Trophoblast cell (in vitro differentiated cells and primary cell): ENCODE data around the gene PARD3B.

ENCODE experiments used
- DNase-seq, 2 donors: peaks; one replicate each; pipeline ENCODE4 v3.0.0-alpha.2; 2016
- H2AFZ ChIP-seq: 2 replicates; pipeline ENCODE4 v1.6.1; 2013; ENCODE audit warnings: low read length, moderate library complexity, mild to moderate bottlenecking; ENCODE audit not compliant: insufficient read depth, poor library complexity
- H2AK5ac ChIP-seq: 2 replicates; pipeline ENCODE4 v1.6.1; 2013; ENCODE audit warnings: mild to moderate bottlenecking, low read length
- H2BK120ac ChIP-seq: 2 replicates; pipeline ENCODE4 v1.6.1; 2013; ENCODE audit warnings: low read length, mild to moderate bottlenecking, moderate library complexity; ENCODE audit not compliant: insufficient read depth, poor library complexity
- H2BK12ac ChIP-seq: 2 replicates; pipeline ENCODE4 v1.6.1; 2013; ENCODE audit warnings: mild to moderate bottlenecking, low read length, moderate library complexity
- H2BK5ac ChIP-seq: 2 replicates; pipeline ENCODE4 v1.6.1; 2013; ENCODE audit warnings: low read length, low read depth, moderate library complexity, mild to moderate bottlenecking; ENCODE audit not compliant: poor library complexity
- H3K14ac ChIP-seq: 2 replicates; pipeline ENCODE4 v1.6.1; 2013; ENCODE audit warnings: mild to moderate bottlenecking, low read length
- H3K18ac ChIP-seq: 2 replicates; pipeline ENCODE4 v1.6.1; 2013; ENCODE audit warnings: mild to moderate bottlenecking, low read length
- H3K23ac ChIP-seq: 2 replicates; pipeline ENCODE4 v1.6.1; 2013; ENCODE audit warnings: low read length
- H3K27ac ChIP-seq: 2 replicates; pipeline ENCODE4 v1.5.1; 2013; ENCODE audit warnings: low read depth, mild to moderate bottlenecking, inconsistent platforms, low read length, moderate library complexity
- H3K27me3 ChIP-seq: 2 replicates; pipeline ENCODE4 v1.6.1; 2013; ENCODE audit warnings: inconsistent platforms, mild to moderate bottlenecking, low read length, moderate library complexity; ENCODE audit not compliant: insufficient read depth
- H3K36me3 ChIP-seq, 2 experiments: 1 replicate in 1 of 2; 2 replicates in 1 of 2; pipeline ENCODE4 v1.6.1; 2013; ENCODE audit warnings: low read length in 2 of 2, mild to moderate bottlenecking in 2 of 2, moderate library complexity in 1 of 2; ENCODE audit not compliant: insufficient read depth in 2 of 2, control insufficient read depth in 1 of 2
- H3K4ac ChIP-seq: 2 replicates; pipeline ENCODE4 v1.6.1; 2013; ENCODE audit warnings: low read depth, mild to moderate bottlenecking, low read length, moderate library complexity
- H3K4me1 ChIP-seq, 2 experiments: 1 replicate in 1 of 2; 2 replicates in 1 of 2; pipeline ENCODE4 v1.6.1; 2013; ENCODE audit warnings: low read length in 2 of 2, mild to moderate bottlenecking in 2 of 2, moderate library complexity in 1 of 2; ENCODE audit not compliant: insufficient read depth in 2 of 2, control insufficient read depth in 1 of 2
- H3K4me2 ChIP-seq: 2 replicates; pipeline ENCODE4 v1.6.1; 2013; ENCODE audit warnings: inconsistent platforms, mild to moderate bottlenecking, low read length, moderate library complexity
- H3K4me3 ChIP-seq: 2 replicates; pipeline ENCODE4 v1.5.1; 2013; ENCODE audit warnings: mild to moderate bottlenecking, low read depth, low read length, inconsistent platforms
- H3K79me1 ChIP-seq: one replicate; pipeline ENCODE4 v1.6.1; 2013; ENCODE audit warnings: low read length
- H3K79me2 ChIP-seq: 2 replicates; pipeline ENCODE4 v1.6.1; 2013; ENCODE audit warnings: low read length, mild to moderate bottlenecking; ENCODE audit not compliant: control insufficient read depth, insufficient read depth, poor library complexity
- H3K9ac ChIP-seq: 2 replicates; pipeline ENCODE4 v1.6.1; 2013; ENCODE audit warnings: mild to moderate bottlenecking, low read length
- H3K9me3 ChIP-seq: 2 replicates; pipeline ENCODE4 v1.6.1; 2013; ENCODE audit warnings: low read depth, mild to moderate bottlenecking, control low read depth, inconsistent platforms, low read length; ENCODE audit not compliant: insufficient read depth
- H4K12ac ChIP-seq: 2 replicates; pipeline ENCODE4 v1.6.1; 2013; ENCODE audit warnings: low read depth, mild to moderate bottlenecking, low read length, moderate library complexity
- H4K8ac ChIP-seq: 2 replicates; pipeline ENCODE4 v1.6.1; 2013; ENCODE audit warnings: low read depth, mild to moderate bottlenecking, low read length, moderate library complexity
- H4K91ac ChIP-seq: one replicate; pipeline ENCODE4 v1.6.1; 2013; ENCODE audit warnings: low read depth, mild to moderate bottlenecking, low read length, moderate library complexity
- WGBS: extraction: QIAGEN DNeasy Blood & Tissue Kit; methylation state at CpG from one replicate; pipeline ENCODE4 v1.1.7; 2013; ENCODE audit warnings: missing lambda C conversion rate; ENCODE audit not compliant: insufficient read length, insufficient coverage; ENCODE audit errors: extremely low coverage; 5-methylcytosine and 5-hydroxymethylcytosine counted together

Gene PARD3B

GRCh38 chr2:205212357-205212756 lies 667.1 kb downstream of the PARD3B start:
- H3K4ac ChIP-seq: no peak overlapping the region
- H2AK5ac ChIP-seq: no peak overlapping the region
- no peaks in the 10 kb centered on the region for H3K79me1 ChIP-seq

GRCh38 chr2:205216092-205216491 lies 670.8 kb downstream of the PARD3B start:
- Histone ChIP-seq H2BK12ac (no peak overlapping the region), H3K9me3 (no peaks in the 10 kb centered on the region), H3K27me3 (no peaks in the 10 kb centered on the region), H2BK120ac (no peak overlapping the region), H3K27ac (no peak overlapping the region), H4K12ac (no peak overlapping the region), H4K91ac (no peak overlapping the region), H2AK5ac (no peak overlapping the region), H3K79me2 (no peaks in the 10 kb centered on the region), H3K4me2 (no peak overlapping the region), H3K4me1 (no peaks in the 10 kb centered on the region), H3K4ac (no peak overlapping the region), H3K4me3 (no peak overlapping the region), H2BK5ac (no peak overlapping the region), H3K79me1 (no peaks in the 10 kb centered on the region), H3K14ac (no peak overlapping the region), H2AFZ (no peak overlapping the region), H3K36me3 (no peaks in the 10 kb centered on the region), H3K23ac (no peak overlapping the region), H4K8ac (no peak overlapping the region), H3K18ac (no peak overlapping the region), H3K9ac (no peak overlapping the region)
- WGBS: no CpG with 5 or more reads among the region's 5 CpGs
- DNase-seq: peak in 1 of 2 donors; percentile 61

More at GRCh38 chr2:205212357-205212756, 667.1 kb downstream of the PARD3B start:
- Histone ChIP-seq H3K4me1 (no peaks in the 10 kb centered on the region), H3K4me3 (no peak overlapping the region), H3K79me2 (no peaks in the 10 kb centered on the region), H2AFZ (no peak overlapping the region), H2BK12ac (no peak overlapping the region), H3K27ac (no peak overlapping the region), H4K12ac (no peak overlapping the region), H3K23ac (no peak overlapping the region), H4K91ac (no peak overlapping the region), H3K9ac (no peak overlapping the region), H3K18ac (no peak overlapping the region), H3K14ac (no peak overlapping the region), H2BK5ac (no peak overlapping the region), H3K4me2 (no peak overlapping the region), H3K27me3 (no peaks in the 10 kb centered on the region), H2BK120ac (no peak overlapping the region), H3K36me3 (no peaks in the 10 kb centered on the region), H4K8ac (no peak overlapping the region), H3K9me3 (no peaks in the 10 kb centered on the region)
- DNase-seq: no peak
- no CpG with 5 or more reads among the region's 2 CpGs for WGBS

DNA sequence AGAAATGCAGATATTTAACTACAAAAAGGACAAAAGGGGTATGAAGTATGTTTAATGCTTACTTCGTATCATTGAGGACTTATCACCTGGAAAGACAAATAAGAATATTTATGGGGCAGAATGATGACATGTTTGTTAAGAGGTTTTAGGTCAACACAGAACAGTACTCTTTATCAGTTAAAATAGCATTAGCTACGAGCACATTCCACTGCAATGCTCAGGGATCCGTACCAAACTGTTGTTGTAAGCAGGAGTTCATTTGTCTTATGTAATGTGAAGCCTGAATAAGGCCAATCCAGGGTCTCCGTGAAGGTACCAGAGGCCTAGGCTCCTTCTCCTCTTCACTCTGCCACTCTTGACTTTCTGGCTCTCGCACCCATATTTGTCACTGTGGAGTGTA lies 671.3 kb downstream of the PARD3B start:
- Histone ChIP-seq H3K4me1 (no peaks in the 10 kb centered on the region), H2AFZ (no peak overlapping the region), H3K4ac (no peak overlapping the region), H3K9ac (no peak overlapping the region), H2BK120ac (no peak overlapping the region), H4K8ac (no peak overlapping the region), H2BK12ac (no peak overlapping the region), H3K23ac (no peak overlapping the region), H4K91ac (no peak overlapping the region), H2BK5ac (no peak overlapping the region), H3K4me3 (no peak overlapping the region), H3K79me1 (no peaks in the 10 kb centered on the region), H4K12ac (no peak overlapping the region), H3K14ac (no peak overlapping the region), H3K79me2 (no peaks in the 10 kb centered on the region), H3K4me2 (no peak overlapping the region), H2AK5ac (no peak overlapping the region), H3K36me3 (no peaks in the 10 kb centered on the region), H3K18ac (no peak overlapping the region), H3K9me3 (no peaks in the 10 kb centered on the region), H3K27me3 (no peaks in the 10 kb centered on the region), H3K27ac (no peak overlapping the region)
- WGBS: no CpG with 5 or more reads among the region's 5 CpGs
- DNase-seq: peak; percentile 48 to 58

- no peaks in the 10 kb centered on the region for H3K36me3 ChIP-seq
- no peak overlapping the region for H2BK120ac ChIP-seq
- WGBS: no CpG with 5 or more reads among the region's 1 CpG
Measured at GRCh38 chr2:205217004-205217403, 671.7 kb downstream of the PARD3B start.

More at GRCh38 chr2:205217004-205217403, 671.7 kb downstream of the PARD3B start:
- Histone ChIP-seq H3K4me2 (no peak overlapping the region), H3K79me1 (no peaks in the 10 kb centered on the region), H2BK12ac (no peak overlapping the region), H3K9ac (no peak overlapping the region), H4K8ac (no peak overlapping the region), H3K23ac (no peak overlapping the region), H3K9me3 (no peaks in the 10 kb centered on the region), H2BK5ac (no peak overlapping the region), H3K14ac (no peak overlapping the region), H3K4ac (no peak overlapping the region), H3K27ac (no peak overlapping the region), H2AK5ac (no peak overlapping the region), H4K12ac (no peak overlapping the region), H3K4me1 (no peaks in the 10 kb centered on the region), H4K91ac (no peak overlapping the region), H3K18ac (no peak overlapping the region), H3K27me3 (no peaks in the 10 kb centered on the region), H3K79me2 (no peaks in the 10 kb centered on the region), H3K4me3 (no peak overlapping the region), H2AFZ (no peak overlapping the region)
- DNase-seq: peak in 1 of 2 donors; percentile 8
